Prostate gland (tissue), 2 donors: Measurements from ENCODE around the gene RAB12. TPM values are rescaled to one million over a fixed set of nuclear protein-coding genes. Genes with fewer than 3 reads are reported as not detected.
"Not testable (repeated sequence)": the region's sequence is repeated elsewhere in the genome, so short reads cannot be mapped to it uniquely, and the experiment has no call there.

Source experiments
- DNase-seq: peaks from one replicate; pipeline ENCODE4 v3.0.0-alpha.2; 2019; ENCODE audit warnings: low spot score
- H3K27ac ChIP-seq, 2 donors: fragments of 200-600 bp; sonication (generic); 2 replicates each; pipeline ENCODE4 v1.5.1; 2017 to 2019
- H3K27me3 ChIP-seq: fragments of 200-600 bp; sonication (generic); replicated peaks from 2 replicates; pipeline ENCODE4 v1.5.1; 2019; ENCODE audit not compliant: insufficient read depth
- H3K36me3 ChIP-seq, 2 donors: fragments of 200-600 bp; sonication (generic); 1 replicate in 1 of 2; 2 replicates in 1 of 2; pipeline versions ENCODE4 v1.5.1 to v1.8.1; 2017 to 2019
- H3K4me1 ChIP-seq: fragments of 200-600 bp; sonication (generic); replicated peaks from 2 replicates; pipeline ENCODE4 v1.5.1; 2019
- H3K4me3 ChIP-seq, 2 donors: fragments of 200-600 bp; sonication (generic); 2 replicates each; pipeline ENCODE4 v1.5.1; 2017 to 2019
- H3K9me3 ChIP-seq: fragments of 200-600 bp; sonication (generic); 2 replicates; pipeline ENCODE4 v1.5.1; 2017
- CTCF ChIP-seq, 4 experiments: fragments of 200-600 bp in 2 of 4; fragments of 450-650 bp in 2 of 4; sonication (generic) in 2 of 4; IDR thresholded peaks; 1 replicate in 3 of 4; 2 replicates in 1 of 4; pipeline ENCODE4 v1.5.1; 2016 to 2019; ENCODE audit warnings: antibody characterized with exemption in 4 of 4, mild to moderate bottlenecking in 2 of 4, moderate library complexity in 2 of 4
- POLR2A ChIP-seq: fragments of 450-650 bp; IDR thresholded peaks from one replicate; pipeline ENCODE4 v1.6.1; 2016; ENCODE audit warnings: antibody characterized with exemption, mild to moderate bottlenecking
- POLR2AphosphoS5 ChIP-seq: sonication (generic); formaldehyde crosslinking; IDR thresholded peaks from one replicate; pipeline ENCODE4 v1.6.1; 2017; ENCODE audit warnings: antibody characterized with exemption
- WGBS: methylation state at CpG from one replicate; pipeline ENCODE4 v1.1.5; 2018; 5-methylcytosine and 5-hydroxymethylcytosine counted together
- intact Hi-C: fragments of 100-400 bp; cut with DNase I; formaldehyde crosslinking; loops from one replicate; pipeline ENCODE4 v1.14.2; 2022
- total RNA-seq, 2 donors: library from RNA; depleted of rRNA; stranded (reverse); fragments of >200 nt; gene quantifications; one replicate each; pipeline ENCODE4 v1.1.0, GENCODE V29; 2016

Gene RAB12
- total RNA-seq, 2 donors from 2014 or later: 22.4 to 39.0 TPM

GRCh38 chr18:8617907-8618306 is 8.7 kb downstream of the RAB12 start:
- DNase-seq: no peak
- TF ChIP-seq POLR2A: no peak
- no peak for TF ChIP-seq POLR2AphosphoS5
- TF ChIP-seq CTCF (IDR thresholded peaks at IDR 0.05): no peak
- Histone ChIP-seq H3K9me3 (no peaks in the 10 kb centered on the region), H3K4me1 (peaks cover 8% of the 10 kb centered on the region), H3K27ac (no peak overlapping the region), H3K4me3 (no peak overlapping the region), H3K27me3 (no peaks in the 10 kb centered on the region), H3K36me3 (no peaks in the 10 kb centered on the region)
- intact Hi-C loops: no loop called here
- WGBS: 76% methylated on average over 5 of the region's 5 CpGs

DNA sequence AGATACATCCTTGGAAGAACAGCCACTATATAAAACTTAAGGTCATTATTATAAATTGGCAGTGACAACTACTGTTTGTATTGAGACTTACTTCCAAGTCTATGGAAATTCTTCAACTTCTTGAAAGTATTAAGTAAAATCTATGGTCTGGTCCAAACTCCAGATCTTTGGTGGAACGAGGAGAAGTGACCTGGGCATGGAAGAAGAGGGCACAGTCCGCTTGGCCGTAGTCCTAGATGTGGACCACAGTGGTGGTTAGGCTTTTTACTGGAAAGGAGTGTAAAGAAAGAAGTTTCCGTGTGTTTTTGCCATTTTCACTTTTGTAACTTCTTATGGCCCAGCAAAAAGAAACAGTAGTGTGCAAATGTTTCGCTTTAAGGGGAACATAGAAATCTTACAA is 9.8 kb downstream of the RAB12 start:
- no peaks in the 10 kb centered on the region for H3K9me3 ChIP-seq
- no peak for TF ChIP-seq POLR2A
- no peak for TF ChIP-seq POLR2AphosphoS5
- no peak for TF ChIP-seq CTCF (IDR thresholded peaks at IDR 0.05)
- 95% methylated on average over 5 of the region's 5 CpGs for WGBS
- H3K36me3 ChIP-seq: no peaks in the 10 kb centered on the region
- H3K4me3 ChIP-seq: no peak overlapping the region
- no peak overlapping the region for H3K27ac ChIP-seq
- intact Hi-C loops: no loop called here
- peaks cover 6% of the 10 kb centered on the region for H3K4me1 ChIP-seq
- no peak for DNase-seq
- H3K27me3 ChIP-seq: no peaks in the 10 kb centered on the region

DNA sequence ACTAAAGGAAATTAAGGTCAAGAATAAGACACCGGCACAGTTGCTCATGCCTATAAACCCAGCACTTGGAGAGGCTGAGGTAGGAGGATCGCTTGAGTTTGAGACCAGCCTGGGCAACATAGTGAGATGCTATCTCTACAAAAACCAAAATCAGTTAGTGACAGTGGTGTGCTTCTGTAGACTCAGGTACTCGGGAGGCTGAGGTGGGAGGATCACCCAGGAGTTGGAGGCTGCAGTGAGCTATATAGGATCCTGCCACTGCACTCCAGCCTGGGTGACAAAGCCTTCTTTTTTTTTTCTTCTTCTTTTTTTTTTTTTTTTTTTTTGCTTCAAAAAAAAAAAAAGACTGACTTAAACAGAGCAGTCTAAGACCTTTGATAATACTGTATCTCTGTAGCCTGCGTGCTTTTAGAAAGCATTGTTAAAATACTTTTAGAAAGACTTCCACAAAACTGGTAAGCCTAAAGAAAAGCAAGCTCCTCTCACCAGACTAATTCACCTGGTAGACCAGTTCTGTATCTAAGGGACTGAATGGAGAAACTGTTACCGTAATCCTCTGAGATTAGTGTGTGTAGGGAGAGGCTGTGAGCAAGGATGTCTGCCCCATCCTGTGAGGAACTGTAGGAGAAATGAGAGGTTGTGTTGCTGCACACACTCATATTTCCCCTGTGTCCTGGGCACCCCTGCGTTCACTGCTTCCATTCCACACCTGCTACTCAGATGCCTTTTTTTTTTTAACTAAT is 10.8 kb downstream of the RAB12 start:
- Histone ChIP-seq H3K27me3 (no peaks in the 10 kb centered on the region), H3K27ac (no peak overlapping the region), H3K36me3 (no peaks in the 10 kb centered on the region), H3K4me1 (peaks cover 6% of the 10 kb centered on the region), H3K4me3 (no peak overlapping the region), H3K9me3 (no peaks in the 10 kb centered on the region)
- TF ChIP-seq CTCF (IDR thresholded peaks at IDR 0.05) (no peak), POLR2A (no peak), POLR2AphosphoS5 (no peak)
- no peak for DNase-seq
- WGBS: 98% methylated on average over 6 of the region's 6 CpGs
- intact Hi-C loops: no loop called here

GRCh38 chr18:8620845-8621244 is 11.6 kb downstream of the RAB12 start:
- no peak overlapping the region for H3K27ac ChIP-seq
- H3K4me3 ChIP-seq: no peak overlapping the region
- no peaks in the 10 kb centered on the region for H3K36me3 ChIP-seq
- H3K9me3 ChIP-seq: no peaks in the 10 kb centered on the region
- no peak for DNase-seq
- WGBS: 54% methylated on average over 3 of the region's 3 CpGs
- no peaks in the 10 kb centered on the region for H3K27me3 ChIP-seq
- no peak for TF ChIP-seq CTCF (IDR thresholded peaks at IDR 0.05)
- no peak for TF ChIP-seq POLR2AphosphoS5
- no peak for TF ChIP-seq POLR2A
- intact Hi-C loops: no loop called here
- H3K4me1 ChIP-seq: peaks cover under 1% of the 10 kb centered on the region

DNA sequence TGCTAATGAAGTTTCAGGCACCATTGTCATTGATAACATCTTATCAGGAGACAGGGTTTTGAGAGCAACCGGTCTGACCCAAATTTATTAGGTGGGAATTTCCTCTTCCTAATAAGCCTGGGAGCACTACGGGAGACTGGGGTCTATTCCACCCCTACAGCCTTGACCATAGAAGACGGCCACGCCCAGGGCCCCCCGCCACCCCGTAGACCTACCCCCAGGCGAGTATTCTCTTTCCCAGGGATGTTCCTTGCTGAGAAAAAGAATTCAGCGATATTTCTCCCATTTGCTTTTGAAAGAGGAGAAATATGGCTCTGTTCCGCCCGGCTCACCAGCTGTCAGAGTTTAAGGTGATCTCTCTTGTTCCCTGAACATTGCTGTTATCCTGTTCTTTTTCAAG is 13.4 kb downstream of the RAB12 start:
- DNase-seq, H3K9me3 ChIP-seq, H3K27me3 ChIP-seq, H3K4me1 ChIP-seq, H3K36me3 ChIP-seq, H3K4me3 ChIP-seq, H3K27ac ChIP-seq, intact Hi-C loops: not testable (repeated sequence)
- 89% methylated on average over 10 of the region's 10 CpGs for WGBS
